Activated T-cell treated with anti-CD3 and anti-CD28 coated beads, Interleukin-2, amount 50 U/mL, for 4 hours (primary cell): ENCODE data around the gene GCLC. TPM values are rescaled to one million over a fixed set of nuclear protein-coding genes. Genes with fewer than 3 reads are reported as not detected.
"Not testable (repeated sequence)": the region's sequence is repeated elsewhere in the genome, so short reads cannot be mapped to it uniquely, and the experiment has no call there.

Source experiments
- ATAC-seq, 2 donors: fragments of 200-7000 bp; cut with Tn5 transposase; one replicate each; pipeline ENCODE4 v1.10.0; 2021
- DNase-seq: peaks from one replicate; pipeline ENCODE4 v3.0.0-alpha.2; 2020
- H3K27me3 Mint-ChIP-seq: one replicate; pipeline ENCODE4 v1.8.0; 2021; ENCODE audit warnings: low read depth, mixed read lengths
- H3K36me3 Mint-ChIP-seq: one replicate; pipeline ENCODE4 v1.8.0; 2022; ENCODE audit warnings: mixed read lengths; ENCODE audit not compliant: insufficient read depth
- H3K4me1 Mint-ChIP-seq: one replicate; pipeline ENCODE4 v1.8.0; 2021; ENCODE audit warnings: low read depth, mixed read lengths
- H3K4me3 Mint-ChIP-seq: one replicate; pipeline ENCODE4 v1.8.0; 2021; ENCODE audit warnings: mild to moderate bottlenecking, moderate library complexity, mixed read lengths
- H3K9me3 Mint-ChIP-seq: one replicate; pipeline ENCODE4 v1.8.0; 2021; ENCODE audit warnings: mixed read lengths
- total RNA-seq, 3 donors: library from RNA; stranded (reverse); gene quantifications; one replicate each; pipeline ENCODE4 v1.2.1, GENCODE V29; 2021

Gene GCLC
- total RNA-seq, 3 donors from 2014 or later: 31.8 to 36.8 (median 32.2) TPM

DNA sequence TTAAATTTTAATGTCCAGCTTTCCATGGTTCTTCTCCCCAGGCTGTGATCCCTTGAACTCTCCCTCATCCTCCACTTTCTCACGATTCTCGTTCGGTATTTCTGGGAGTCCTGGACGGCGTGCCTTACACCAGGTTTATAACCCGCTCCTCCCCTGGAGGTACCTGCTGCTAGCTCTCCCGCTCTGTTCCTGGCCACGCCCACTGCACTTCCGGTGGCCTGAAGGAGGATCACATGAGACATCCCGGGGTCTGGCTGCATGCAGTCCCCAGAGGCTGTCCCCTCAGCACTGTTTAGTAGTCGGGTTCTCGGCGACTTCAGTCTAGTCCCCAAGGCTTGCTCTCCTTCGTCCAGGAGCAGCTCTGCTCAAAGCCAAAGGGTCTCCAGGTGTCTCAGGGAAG is 28.4 kb upstream of the GCLC start:
- no peaks in the 10 kb centered on the region for H3K9me3 Mint-ChIP-seq
- ATAC-seq (no peak), DNase-seq (no peak)
- H3K4me3 Mint-ChIP-seq: no peak overlapping the region
- no peaks in the 10 kb centered on the region for H3K4me1 Mint-ChIP-seq
- no peaks in the 10 kb centered on the region for H3K27me3 Mint-ChIP-seq
- no peaks in the 10 kb centered on the region for H3K36me3 Mint-ChIP-seq

DNA sequence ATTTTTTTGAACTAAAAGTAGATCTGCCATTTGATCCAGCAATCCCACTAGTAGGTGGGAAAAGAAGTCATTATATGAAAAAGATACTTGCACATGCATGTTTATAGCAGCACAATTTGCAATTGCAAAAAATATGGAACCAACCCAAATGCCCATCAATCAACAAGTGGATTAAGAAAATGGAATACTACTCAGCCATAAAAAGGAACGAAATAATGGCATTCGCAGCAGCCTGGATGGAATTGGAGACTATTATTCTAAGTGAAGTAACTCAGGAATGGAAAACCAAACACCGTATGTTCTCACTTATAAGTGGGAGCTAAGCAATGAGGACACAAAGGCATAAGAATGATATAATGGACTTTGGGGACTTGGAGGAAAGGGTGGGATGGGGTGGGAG is 27.5 kb upstream of the GCLC start:
- not testable (repeated sequence) for ATAC-seq, DNase-seq, H3K36me3 Mint-ChIP-seq, H3K27me3 Mint-ChIP-seq, H3K4me1 Mint-ChIP-seq, H3K9me3 Mint-ChIP-seq, H3K4me3 Mint-ChIP-seq

DNA sequence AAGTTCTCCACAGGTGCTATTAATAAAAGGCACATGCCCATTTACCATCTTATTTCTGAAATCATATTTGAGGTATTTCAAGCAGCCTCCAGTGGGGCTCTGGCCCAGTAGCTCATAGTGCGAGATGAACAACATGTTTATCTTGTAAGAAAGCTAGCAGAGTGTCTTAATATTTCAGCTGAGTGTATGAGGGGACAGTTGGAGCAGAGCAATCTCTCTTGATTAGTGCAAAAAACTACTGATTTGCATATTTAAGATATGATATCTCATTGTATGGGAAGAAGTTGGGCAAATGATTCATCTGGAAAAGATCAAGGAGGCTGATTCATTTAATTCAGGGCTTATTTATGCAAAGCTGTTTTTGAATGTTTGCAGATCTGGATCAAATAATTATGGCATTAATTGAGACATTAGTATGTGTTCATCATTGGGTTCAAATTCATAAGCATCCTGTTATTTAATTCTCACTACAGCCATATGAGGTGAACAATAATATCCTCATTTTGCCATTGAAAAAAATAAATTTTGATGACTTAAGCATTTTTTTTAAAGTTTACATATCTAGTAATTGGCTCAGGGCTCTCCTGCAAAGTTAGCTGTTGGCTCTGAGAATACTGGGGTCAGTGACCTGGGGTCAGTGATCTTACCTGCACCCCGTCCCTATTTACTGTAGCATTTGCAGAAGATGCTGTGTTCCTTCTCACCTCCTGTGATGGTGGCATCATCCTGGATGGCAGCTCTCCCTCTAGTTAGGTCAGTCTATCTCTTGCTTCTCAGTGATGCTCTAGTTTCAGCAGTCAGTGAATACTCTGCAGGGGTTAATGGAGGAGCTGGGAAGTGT is 24.1 kb upstream of the GCLC start:
- DNase-seq: no peak
- peak in 1 of 2 donors; percentile 23 for ATAC-seq
- no peaks in the 10 kb centered on the region for H3K36me3 Mint-ChIP-seq
- peaks cover 10% of the 10 kb centered on the region for H3K27me3 Mint-ChIP-seq
- H3K4me1 Mint-ChIP-seq: no peaks in the 10 kb centered on the region
- H3K9me3 Mint-ChIP-seq: no peaks in the 10 kb centered on the region
- no peak overlapping the region for H3K4me3 Mint-ChIP-seq

- Mint-ChIP-seq H3K9me3 (no peaks in the 10 kb centered on the region), H3K4me1 (no peaks in the 10 kb centered on the region), H3K4me3 (no peak overlapping the region), H3K36me3 (no peaks in the 10 kb centered on the region), H3K27me3 (peaks cover 10% of the 10 kb centered on the region)
- DNase-seq (no peak), ATAC-seq (no peak)
Measured at GRCh38 chr6:53567701-53568100, 22.8 kb upstream of the GCLC start.

GRCh38 chr6:53566755-53567154 is 21.9 kb upstream of the GCLC start:
- peaks cover 10% of the 10 kb centered on the region for H3K27me3 Mint-ChIP-seq

DNA sequence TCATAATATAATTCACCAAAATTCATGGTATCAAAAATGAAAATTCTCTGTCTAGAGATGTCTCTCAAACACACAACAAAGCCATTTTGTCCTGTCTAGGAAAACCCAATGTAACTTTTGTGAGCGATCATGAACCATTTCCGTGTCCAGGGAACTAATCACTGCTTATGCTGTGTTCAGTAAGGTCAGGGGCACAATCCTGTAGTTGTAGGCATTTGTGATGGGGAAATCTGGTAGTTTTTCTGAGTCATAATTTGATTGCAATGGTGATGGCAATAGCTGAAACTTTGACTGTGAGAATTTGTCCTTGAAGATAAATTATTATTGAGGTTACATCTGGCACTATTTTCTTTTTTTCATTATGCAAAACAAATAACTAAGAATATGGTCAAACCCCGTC is 21.0 kb upstream of the GCLC start:
- H3K27me3 Mint-ChIP-seq: peaks cover 10% of the 10 kb centered on the region
- no peak overlapping the region for H3K4me3 Mint-ChIP-seq
- H3K36me3 Mint-ChIP-seq: no peaks in the 10 kb centered on the region
- no peak for DNase-seq
- peaks cover 3% of the 10 kb centered on the region for H3K9me3 Mint-ChIP-seq
- no peak for ATAC-seq
- H3K4me1 Mint-ChIP-seq: no peaks in the 10 kb centered on the region

More at GRCh38 chr6:53566755-53567154, 21.9 kb upstream of the GCLC start:
- Mint-ChIP-seq H3K4me3 (no peak overlapping the region), H3K4me1 (no peaks in the 10 kb centered on the region), H3K9me3 (no peaks in the 10 kb centered on the region), H3K36me3 (no peaks in the 10 kb centered on the region)
- ATAC-seq: no peak
- no peak for DNase-seq

- DNase-seq: no peak
- no peak for ATAC-seq
- Mint-ChIP-seq H3K36me3 (no peaks in the 10 kb centered on the region), H3K27me3 (peaks cover 10% of the 10 kb centered on the region), H3K9me3 (peaks cover 7% of the 10 kb centered on the region), H3K4me1 (no peaks in the 10 kb centered on the region), H3K4me3 (no peak overlapping the region)
Measured at GRCh38 chr6:53564401-53565065, 19.6 kb upstream of the GCLC start.

- DNase-seq (no peak), ATAC-seq (no peak)
- no peak overlapping the region for H3K4me3 Mint-ChIP-seq
- peaks cover 2% of the 10 kb centered on the region for H3K36me3 Mint-ChIP-seq
- peaks cover 6% of the 10 kb centered on the region for H3K27me3 Mint-ChIP-seq
- peaks cover 7% of the 10 kb centered on the region for H3K9me3 Mint-ChIP-seq
- H3K4me1 Mint-ChIP-seq: no peaks in the 10 kb centered on the region
Measured at GRCh38 chr6:53556986-53557715, 12.2 kb upstream of the GCLC start.

- H3K9me3 Mint-ChIP-seq, H3K4me3 Mint-ChIP-seq, H3K4me1 Mint-ChIP-seq, ATAC-seq, H3K27me3 Mint-ChIP-seq, DNase-seq, H3K36me3 Mint-ChIP-seq: not testable (repeated sequence)
Measured at GRCh38 chr6:53553600-53553999, 8.7 kb upstream of the GCLC start.

GRCh38 chr6:53551681-53552080 is 6.8 kb upstream of the GCLC start:
- not testable (repeated sequence) for H3K4me3 Mint-ChIP-seq, H3K27me3 Mint-ChIP-seq, H3K9me3 Mint-ChIP-seq, ATAC-seq, DNase-seq, H3K36me3 Mint-ChIP-seq
- peaks cover 15% of the 10 kb centered on the region for H3K4me1 Mint-ChIP-seq

GRCh38 chr6:53547811-53548496 is 3.1 kb upstream of the GCLC start:
- Mint-ChIP-seq H3K27me3 (peaks cover 2% of the 10 kb centered on the region), H3K4me3 (peak overlapping the region; percentile 84), H3K9me3 (no peaks in the 10 kb centered on the region), H3K4me1 (peaks cover 41% of the 10 kb centered on the region), H3K36me3 (peaks cover 5% of the 10 kb centered on the region)
- ATAC-seq (peak; percentile 81 to 84), DNase-seq (peak; percentile 88)

GRCh38 chr6:53547166-53547810 is 2.4 kb upstream of the GCLC start:
- Mint-ChIP-seq H3K4me3 (peak overlapping the region; percentile 84), H3K36me3 (peaks cover 4% of the 10 kb centered on the region), H3K27me3 (peaks cover 2% of the 10 kb centered on the region), H3K4me1 (peaks cover 44% of the 10 kb centered on the region), H3K9me3 (no peaks in the 10 kb centered on the region)
- ATAC-seq (peak in 1 of 2 donors; percentile 1), DNase-seq (no peak)

DNA sequence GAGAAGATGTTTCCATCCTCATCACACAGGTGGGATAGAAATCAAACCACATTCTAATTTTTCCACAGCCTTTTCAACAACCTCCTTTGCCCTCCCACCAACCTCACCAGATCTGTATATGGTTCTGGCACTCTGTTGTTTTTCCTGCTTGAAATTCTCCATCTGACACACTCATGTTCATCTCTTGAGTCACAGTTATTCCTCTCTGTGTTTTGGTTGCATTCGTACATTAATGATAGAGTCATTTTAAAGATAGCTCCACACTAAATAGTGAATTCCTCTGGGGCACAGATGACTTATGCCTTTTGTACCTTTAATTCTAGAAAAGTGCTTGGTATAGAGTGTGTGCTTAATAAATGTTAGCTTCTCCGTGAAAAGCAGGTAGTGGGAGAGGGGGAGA is 1.4 kb upstream of the GCLC start:
- no peaks in the 10 kb centered on the region for H3K27me3 Mint-ChIP-seq
- no peak for DNase-seq
- H3K4me1 Mint-ChIP-seq: peaks cover 48% of the 10 kb centered on the region
- H3K4me3 Mint-ChIP-seq: peak overlapping the region; percentile 89
- ATAC-seq: no peak
- H3K9me3 Mint-ChIP-seq: no peaks in the 10 kb centered on the region
- H3K36me3 Mint-ChIP-seq: peaks cover 5% of the 10 kb centered on the region

- DNase-seq: no peak
- peaks cover 57% of the 10 kb centered on the region for H3K4me1 Mint-ChIP-seq
- no peaks in the 10 kb centered on the region for H3K9me3 Mint-ChIP-seq
- H3K4me3 Mint-ChIP-seq: peak overlapping the region; percentile 95
- peak in 1 of 2 donors; percentile 1 for ATAC-seq
- H3K36me3 Mint-ChIP-seq: peaks cover 12% of the 10 kb centered on the region
- no peaks in the 10 kb centered on the region for H3K27me3 Mint-ChIP-seq
Measured at GRCh38 chr6:53544217-53544469, 758 bp downstream of the GCLC start.
